Fibroblast of lung (primary cell): ENCODE results near the gene SPPL2B. TPM values are rescaled to one million over a fixed set of nuclear protein-coding genes. Genes with fewer than 3 reads are reported as not detected.
A peak's percentile ranks its signal among the peaks of the same experiment; 100 is the strongest.
"Not testable (repeated sequence)": the region's sequence is repeated elsewhere in the genome, so short reads cannot be mapped to it uniquely, and the experiment has no call there.

Experiments used
- DNase-seq, 2 donors: peaks; one replicate each; pipeline versions ENCODE4 v3.0.0 to v3.0.0-alpha.2; 2010; ENCODE audit warnings: low read depth in 2 of 2
- H2AFZ ChIP-seq: 2 replicates; pipeline ENCODE4 v1.5.1; 2012; ENCODE audit warnings: low read length, control low read depth, inconsistent platforms
- H3K27ac ChIP-seq: 2 replicates; pipeline ENCODE4 v1.5.1; 2011; ENCODE audit warnings: low read length, control low read depth; ENCODE audit not compliant: insufficient read depth
- H3K27me3 ChIP-seq: 2 replicates; pipeline ENCODE4 v1.5.1; 2011; ENCODE audit warnings: mild to moderate bottlenecking, low read length; ENCODE audit not compliant: control insufficient read depth, insufficient read depth
- H3K36me3 ChIP-seq: 2 replicates; pipeline ENCODE4 v1.5.1; 2011; ENCODE audit warnings: low read length; ENCODE audit not compliant: control insufficient read depth, insufficient read depth
- H3K4me1 ChIP-seq: 2 replicates; pipeline ENCODE4 v1.5.1; 2011; ENCODE audit warnings: low read length; ENCODE audit not compliant: control insufficient read depth, insufficient read depth; ENCODE audit errors: extremely low read depth
- H3K4me2 ChIP-seq: 2 replicates; pipeline ENCODE4 v1.5.1; 2011; ENCODE audit warnings: low read length, control low read depth; ENCODE audit not compliant: insufficient read depth; ENCODE audit errors: extremely low read depth
- H3K4me3 ChIP-seq, 4 experiments: fragments of 200-600 bp in 1 of 4; sonication (generic) in 1 of 4; replicated peaks in 1 of 4; 2 replicates each; pipeline ENCODE4 v1.5.1; 2011 to 2016; ENCODE audit warnings: low read length in 4 of 4, low read depth in 3 of 4, mild to moderate bottlenecking in 3 of 4, control low read depth in 2 of 4, inconsistent platforms in 1 of 4, mixed read lengths in 1 of 4; ENCODE audit not compliant: insufficient read depth in 1 of 4; ENCODE audit errors: control extremely low read depth in 1 of 4
- H3K79me2 ChIP-seq: 2 replicates; pipeline ENCODE4 v1.5.1; 2012; ENCODE audit warnings: mild to moderate bottlenecking, low read length, inconsistent platforms; ENCODE audit not compliant: control insufficient read depth, insufficient read depth
- H3K9ac ChIP-seq: 2 replicates; pipeline ENCODE4 v1.5.1; 2011; ENCODE audit warnings: mild to moderate bottlenecking, low read length, control low read depth; ENCODE audit not compliant: insufficient read depth
- H3K9me3 ChIP-seq: 2 replicates; pipeline ENCODE4 v1.5.1; 2012; ENCODE audit warnings: low read depth, low read length; ENCODE audit not compliant: control insufficient read depth, insufficient read depth
- H4K20me1 ChIP-seq: 2 replicates; pipeline ENCODE4 v1.5.1; 2011; ENCODE audit warnings: low read length; ENCODE audit not compliant: control insufficient read depth, insufficient read depth; ENCODE audit errors: extremely low read depth
- EZH2 ChIP-seq: IDR thresholded peaks from 2 replicates; pipeline ENCODE4 v1.5.1; 2012; ENCODE audit warnings: low read length, control low read depth, mild to moderate bottlenecking; ENCODE audit errors: missing control alignments
- polyA plus RNA-seq, 2 donors: library from polyadenylated mRNA; depleted of rRNA in 1 of 2; stranded (reverse) in 1 of 2; unstranded in 1 of 2; fragments of >200 nt; gene quantifications; 2 replicates each; pipeline ENCODE4 v1.2.1, GENCODE V29; 2011 to 2012; ENCODE audit warnings: missing spikeins in 1 of 2
- total RNA-seq: library from RNA; depleted of rRNA; stranded (reverse); fragments of >200 nt; gene quantifications from 2 replicates; pipeline ENCODE4 v1.2.1, GENCODE V29; 2014
- TF ChIP-seq, protein P1 (sequence below), 2 donors: IDR thresholded peaks in 1 of 2; conservative IDR thresholded peaks in 1 of 2; 1 replicate in 1 of 2; 2 replicates in 1 of 2; pipeline ENCODE4 v1.5.1; 2011 to 2012; ENCODE audit warnings: low read length in 2 of 2, control low read depth in 1 of 2, inconsistent platforms in 1 of 2, low read depth in 1 of 2, mild to moderate bottlenecking in 1 of 2

SPPL2B gene
- total and polyA plus RNA-seq, 2 donors (not counting 1 experiment from before 2014, with no cell fraction given), result 16.0 to 23.8 TPM

DNA sequence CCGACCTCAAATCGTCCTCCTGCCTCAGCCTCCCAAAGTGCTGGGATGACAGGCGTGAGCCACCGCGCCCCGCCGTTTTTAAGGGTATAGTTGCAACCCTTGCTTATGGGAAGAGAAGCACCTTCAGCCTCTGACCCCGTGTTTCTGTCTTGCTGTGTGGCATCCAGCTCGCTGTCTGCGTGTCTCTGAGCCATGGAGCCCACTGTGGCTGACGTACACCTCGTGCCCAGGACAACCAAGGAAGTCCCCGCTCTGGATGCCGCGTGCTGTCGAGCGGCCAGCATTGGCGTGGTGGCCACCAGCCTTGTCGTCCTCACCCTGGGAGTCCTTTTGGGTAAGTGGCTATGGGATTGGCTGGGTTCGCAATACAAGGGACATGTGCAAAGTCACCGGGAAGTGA lies 61.1 kb downstream of the SPPL2B start:
- Histone ChIP-seq H3K4me2 (no peak overlapping the region), H3K27ac (no peak overlapping the region), H3K9me3 (no peaks in the 10 kb centered on the region), H3K9ac (no peak overlapping the region), H3K27me3 (no peaks in the 10 kb centered on the region), H3K36me3 (no peaks in the 10 kb centered on the region), H4K20me1 (no peaks in the 10 kb centered on the region), H3K4me3 (no peak overlapping the region), H3K79me2 (no peaks in the 10 kb centered on the region), H2AFZ (no peak overlapping the region), H3K4me1 (peaks cover 3% of the 10 kb centered on the region)
- TF ChIP-seq, protein P1, sequence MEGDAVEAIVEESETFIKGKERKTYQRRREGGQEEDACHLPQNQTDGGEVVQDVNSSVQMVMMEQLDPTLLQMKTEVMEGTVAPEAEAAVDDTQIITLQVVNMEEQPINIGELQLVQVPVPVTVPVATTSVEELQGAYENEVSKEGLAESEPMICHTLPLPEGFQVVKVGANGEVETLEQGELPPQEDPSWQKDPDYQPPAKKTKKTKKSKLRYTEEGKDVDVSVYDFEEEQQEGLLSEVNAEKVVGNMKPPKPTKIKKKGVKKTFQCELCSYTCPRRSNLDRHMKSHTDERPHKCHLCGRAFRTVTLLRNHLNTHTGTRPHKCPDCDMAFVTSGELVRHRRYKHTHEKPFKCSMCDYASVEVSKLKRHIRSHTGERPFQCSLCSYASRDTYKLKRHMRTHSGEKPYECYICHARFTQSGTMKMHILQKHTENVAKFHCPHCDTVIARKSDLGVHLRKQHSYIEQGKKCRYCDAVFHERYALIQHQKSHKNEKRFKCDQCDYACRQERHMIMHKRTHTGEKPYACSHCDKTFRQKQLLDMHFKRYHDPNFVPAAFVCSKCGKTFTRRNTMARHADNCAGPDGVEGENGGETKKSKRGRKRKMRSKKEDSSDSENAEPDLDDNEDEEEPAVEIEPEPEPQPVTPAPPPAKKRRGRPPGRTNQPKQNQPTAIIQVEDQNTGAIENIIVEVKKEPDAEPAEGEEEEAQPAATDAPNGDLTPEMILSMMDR (conservative IDR thresholded peaks at IDR 0.05 in 1 of 2, IDR thresholded peaks at IDR 0.05 in 1 of 2; ENCODE audit: low read depth in 1 of 2, low read length in 2 of 2), result no peak
- no peak for TF ChIP-seq EZH2
- no peak for DNase-seq

DNA sequence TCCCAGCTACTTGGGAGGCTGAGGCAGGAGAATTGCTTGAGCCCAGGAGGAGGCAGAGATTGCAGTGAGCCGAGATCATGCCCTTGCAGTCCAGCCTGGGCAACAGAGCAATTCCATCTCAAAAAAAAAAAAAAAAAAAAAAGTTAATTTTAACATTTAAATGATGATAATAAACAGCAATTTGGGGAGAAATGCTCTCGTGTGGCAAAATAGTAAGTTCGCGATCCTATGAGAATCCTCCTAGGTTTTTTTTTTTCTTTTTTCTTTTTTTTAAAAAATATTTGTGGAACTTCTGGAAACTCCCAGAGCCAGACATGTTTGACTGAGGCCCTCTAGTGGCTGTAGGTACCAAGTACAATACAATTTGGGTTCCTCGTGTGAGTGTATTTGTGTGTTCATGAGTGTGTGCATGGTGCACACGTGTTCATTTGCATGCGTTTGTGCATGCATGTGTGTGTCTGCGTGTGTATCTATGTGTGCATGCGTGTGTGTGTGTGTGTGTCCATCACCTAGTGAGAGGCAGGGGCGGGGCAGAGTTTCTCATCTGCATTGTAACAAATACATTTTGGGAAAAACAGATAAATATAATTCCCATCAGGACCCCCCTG lies 62.7 kb downstream of the SPPL2B start:
- Histone ChIP-seq H3K4me3 (no peak overlapping the region), H4K20me1 (no peaks in the 10 kb centered on the region), H3K36me3 (no peaks in the 10 kb centered on the region), H3K4me1 (no peaks in the 10 kb centered on the region), H3K9ac (no peak overlapping the region), H3K79me2 (no peaks in the 10 kb centered on the region), H3K4me2 (no peak overlapping the region), H3K27ac (no peak overlapping the region), H2AFZ (no peak overlapping the region), H3K27me3 (no peaks in the 10 kb centered on the region), H3K9me3 (no peaks in the 10 kb centered on the region)
- DNase-seq, result peak; percentile 61 to 82
- TF ChIP-seq, protein P1 (conservative IDR thresholded peaks at IDR 0.05 in 1 of 2, IDR thresholded peaks at IDR 0.05 in 1 of 2; ENCODE audit: low read depth in 1 of 2, low read length in 2 of 2), result peak; percentile 79 to 85
- TF ChIP-seq EZH2, result no peak

DNA sequence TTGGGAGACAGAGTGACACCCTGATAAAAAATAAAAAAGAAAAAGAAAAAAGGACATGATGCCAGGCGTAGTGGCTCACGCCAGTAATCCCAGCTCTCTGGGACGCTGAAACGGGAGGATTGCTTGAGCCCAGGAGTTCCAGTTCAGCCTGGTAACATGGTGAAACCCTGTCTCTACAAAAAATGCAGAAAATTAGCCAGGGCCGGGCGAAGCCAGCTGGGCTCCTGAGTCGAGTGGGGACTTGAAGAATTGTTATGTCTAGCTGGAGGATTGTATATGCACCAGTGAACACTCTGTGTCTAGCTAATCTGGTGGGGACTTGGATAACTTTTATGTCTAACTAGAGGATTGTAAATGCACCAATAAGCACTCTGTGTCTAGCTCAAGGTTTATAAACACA lies 63.9 kb downstream of the SPPL2B start:
- TF ChIP-seq, protein P1 (conservative IDR thresholded peaks at IDR 0.05 in 1 of 2, IDR thresholded peaks at IDR 0.05 in 1 of 2; ENCODE audit: low read depth in 1 of 2, low read length in 2 of 2), result no peak
- TF ChIP-seq EZH2, result no peak
- no peaks in the 10 kb centered on the region for H3K36me3 ChIP-seq

DNA sequence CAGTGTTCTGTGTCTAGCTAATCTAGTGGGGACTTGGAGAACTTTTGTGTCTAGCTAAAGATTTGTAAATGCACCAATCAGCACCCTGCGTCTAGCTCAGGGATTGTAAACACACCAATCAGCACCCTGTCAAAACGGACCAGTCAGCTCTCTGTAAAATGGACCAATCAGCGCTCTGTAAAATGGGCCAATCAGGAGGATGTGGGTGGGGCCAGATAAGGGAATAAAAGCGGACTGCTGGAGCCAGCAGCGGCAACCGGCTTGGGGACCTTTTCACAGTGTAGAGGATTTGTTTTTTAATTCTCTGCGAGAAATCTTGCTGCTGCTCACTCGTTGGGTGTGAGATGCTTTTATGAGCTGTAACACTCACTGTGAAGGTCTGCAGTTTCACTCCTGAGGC lies 64.4 kb downstream of the SPPL2B start:
- not testable (repeated sequence) for H3K36me3 ChIP-seq, H3K9me3 ChIP-seq, H3K4me1 ChIP-seq, H3K4me2 ChIP-seq, H3K9ac ChIP-seq, H4K20me1 ChIP-seq, H3K27me3 ChIP-seq, DNase-seq, H3K4me3 ChIP-seq, H3K27ac ChIP-seq, H3K79me2 ChIP-seq, H2AFZ ChIP-seq

More for the DNA sequence above, 63.9 kb downstream of the SPPL2B start:
- DNase-seq, result no peak
- Histone ChIP-seq H2AFZ (no peak overlapping the region), H3K9me3 (no peaks in the 10 kb centered on the region), H3K4me1 (no peaks in the 10 kb centered on the region), H3K9ac (no peak overlapping the region), H3K27ac (no peak overlapping the region), H3K27me3 (no peaks in the 10 kb centered on the region), H3K4me2 (no peak overlapping the region), H3K4me3 (no peak overlapping the region), H4K20me1 (no peaks in the 10 kb centered on the region), H3K79me2 (no peaks in the 10 kb centered on the region)
